Activated T-cell treated with anti-CD3 and anti-CD28 coated beads for 48 hours (primary cell): ENCODE measurements around the gene DDX5.
"Not testable (repeated sequence)": the region's sequence is repeated elsewhere in the genome, so short reads cannot be mapped to it uniquely, and the experiment has no call there.

Source experiments
- DNase-seq: peaks from one replicate; pipeline ENCODE4 v3.0.0-alpha.2; 2020; ENCODE audit warnings: low read depth

DDX5 gene

GRCh38 chr17:64507413-64507782, 1.3 kb upstream of the DDX5 start:
- DNase-seq, result no peak

GRCh38 chr17:64506576-64507412, 705 bp upstream of the DDX5 start, which contains the start of gene CEP95:
TSS of gene CEP95 (plus strand) at chr17:64506977. CDS start at chr17:64507098, 121 bp downstream.
- peak; percentile 92 for DNase-seq

- DNase-seq, result peak; percentile 76
These were observed 519 bp downstream of the DDX5 start for GRCh38 chr17:64505340-64506200.

GRCh38 chr17:64504769-64505339, 1.2 kb downstream of the DDX5 start:
- no peak for DNase-seq

- DNase-seq, result no peak
These were observed 2.0 kb downstream of the DDX5 start for GRCh38 chr17:64503821-64504768.

- no peak for DNase-seq
These were observed 2.7 kb downstream of the DDX5 start for GRCh38 chr17:64503341-64503740.

GRCh38 chr17:64502809-64503208, 3.3 kb downstream of the DDX5 start:
- no peak for DNase-seq

- no peak for DNase-seq
These were observed 4.1 kb downstream of the DDX5 start for GRCh38 chr17:64502021-64502420.

- DNase-seq, result no peak
These were observed 5.0 kb downstream of the DDX5 start for GRCh38 chr17:64500862-64501765.

GRCh38 chr17:64500487-64500859, 5.6 kb downstream of the DDX5 start:
- no peak for DNase-seq

GRCh38 chr17:64499805-64500486, 6.1 kb downstream of the DDX5 start:
- DNase-seq, result no peak

GRCh38 chr17:64498308-64499203, 7.5 kb downstream of the DDX5 start:
- no peak for DNase-seq

- DNase-seq, result no peak
These were observed 8.5 kb downstream of the DDX5 start for GRCh38 chr17:64497565-64498035.

- peak; percentile 95 for DNase-seq
These were observed 9.1 kb downstream of the DDX5 start, which contains the start of gene POLG2 for GRCh38 chr17:64496786-64497564. TSS of gene POLG2 (minus strand) at chr17:64497054. CDS start at chr17:64496968, 86 bp downstream.

- no peak for DNase-seq
These were observed 9.7 kb downstream of the DDX5 start for GRCh38 chr17:64496348-64496785.

GRCh38 chr17:64495300-64495699, 10.8 kb downstream of the DDX5 start:
- DNase-seq, result not testable (repeated sequence)

GRCh38 chr17:64494121-64494520, 12.0 kb downstream of the DDX5 start:
- DNase-seq, result no peak
